Mucosa of stomach (tissue), 1 donor: Measurements from ENCODE around the gene IRX1.

ENCODE experiments used
- H3K27me3 ChIP-seq: one replicate; pipeline ENCODE4 v1.7.0; 2013; ENCODE audit warnings: mild to moderate bottlenecking, low read length; ENCODE audit not compliant: control insufficient read depth, insufficient read depth
- H3K36me3 ChIP-seq: one replicate; pipeline ENCODE4 v1.7.0; 2013; ENCODE audit warnings: low read length; ENCODE audit not compliant: control insufficient read depth, insufficient read depth
- H3K4me1 ChIP-seq: one replicate; pipeline ENCODE4 v1.7.0; 2013; ENCODE audit warnings: mild to moderate bottlenecking, low read length; ENCODE audit not compliant: control insufficient read depth, insufficient read depth
- H3K4me3 ChIP-seq: one replicate; pipeline ENCODE4 v1.7.0; 2013; ENCODE audit warnings: low read length
- H3K9ac ChIP-seq: one replicate; pipeline ENCODE4 v1.7.0; 2013; ENCODE audit warnings: mild to moderate bottlenecking, low read length, moderate library complexity
- H3K9me3 ChIP-seq: one replicate; pipeline ENCODE4 v1.7.0; 2013; ENCODE audit warnings: mild to moderate bottlenecking, low read length, moderate library complexity; ENCODE audit not compliant: control insufficient read depth
- donor health status: Pancreatic carcinoma.

Gene IRX1

GRCh38 chr5:3604501-3604900 lies 8.9 kb downstream of the IRX1 start:
- H3K4me1 ChIP-seq = no peaks in the 10 kb centered on the region
- peaks cover 53% of the 10 kb centered on the region for H3K27me3 ChIP-seq
- H3K9me3 ChIP-seq = no peaks in the 10 kb centered on the region
- no peak overlapping the region for H3K9ac ChIP-seq
- H3K4me3 ChIP-seq = no peak overlapping the region
- no peaks in the 10 kb centered on the region for H3K36me3 ChIP-seq

GRCh38 chr5:3605298-3606010 lies 9.8 kb downstream of the IRX1 start:
- Histone ChIP-seq H3K9ac (no peak overlapping the region), H3K36me3 (no peaks in the 10 kb centered on the region), H3K27me3 (peaks cover 44% of the 10 kb centered on the region), H3K9me3 (no peaks in the 10 kb centered on the region), H3K4me3 (no peak overlapping the region), H3K4me1 (no peaks in the 10 kb centered on the region)

GRCh38 chr5:3606121-3606831 lies 10.6 kb downstream of the IRX1 start:
- Histone ChIP-seq H3K27me3 (peaks cover 36% of the 10 kb centered on the region), H3K9ac (no peak overlapping the region), H3K36me3 (no peaks in the 10 kb centered on the region), H3K4me1 (no peaks in the 10 kb centered on the region), H3K4me3 (no peak overlapping the region), H3K9me3 (no peaks in the 10 kb centered on the region)

- peaks cover 22% of the 10 kb centered on the region for H3K27me3 ChIP-seq
- H3K9ac ChIP-seq = no peak overlapping the region
- no peaks in the 10 kb centered on the region for H3K4me1 ChIP-seq
- no peaks in the 10 kb centered on the region for H3K9me3 ChIP-seq
- no peaks in the 10 kb centered on the region for H3K36me3 ChIP-seq
- no peak overlapping the region for H3K4me3 ChIP-seq
These were observed 12.0 kb downstream of the IRX1 start for GRCh38 chr5:3607541-3608181.

GRCh38 chr5:3609120-3609681 lies 13.6 kb downstream of the IRX1 start:
- Histone ChIP-seq H3K4me1 (no peaks in the 10 kb centered on the region), H3K4me3 (no peak overlapping the region), H3K27me3 (peaks cover 12% of the 10 kb centered on the region), H3K36me3 (no peaks in the 10 kb centered on the region), H3K9ac (no peak overlapping the region), H3K9me3 (no peaks in the 10 kb centered on the region)

- no peaks in the 10 kb centered on the region for H3K9me3 ChIP-seq
- H3K27me3 ChIP-seq = no peaks in the 10 kb centered on the region
- no peak overlapping the region for H3K9ac ChIP-seq
- no peaks in the 10 kb centered on the region for H3K4me1 ChIP-seq
- H3K36me3 ChIP-seq = no peaks in the 10 kb centered on the region
- no peak overlapping the region for H3K4me3 ChIP-seq
These were observed 17.0 kb downstream of the IRX1 start for GRCh38 chr5:3612591-3613042.

GRCh38 chr5:3613726-3614125 lies 18.1 kb downstream of the IRX1 start:
- Histone ChIP-seq H3K9me3 (no peaks in the 10 kb centered on the region), H3K36me3 (no peaks in the 10 kb centered on the region), H3K4me1 (no peaks in the 10 kb centered on the region), H3K27me3 (no peaks in the 10 kb centered on the region), H3K4me3 (no peak overlapping the region), H3K9ac (no peak overlapping the region)

- no peak overlapping the region for H3K4me3 ChIP-seq
- no peaks in the 10 kb centered on the region for H3K4me1 ChIP-seq
- H3K9me3 ChIP-seq = no peaks in the 10 kb centered on the region
- no peaks in the 10 kb centered on the region for H3K36me3 ChIP-seq
- H3K9ac ChIP-seq = no peak overlapping the region
- H3K27me3 ChIP-seq = no peaks in the 10 kb centered on the region
These were observed 19.6 kb downstream of the IRX1 start for GRCh38 chr5:3615217-3615616.

- H3K4me1 ChIP-seq = no peaks in the 10 kb centered on the region
These were observed 20.2 kb downstream of the IRX1 start for GRCh38 chr5:3615829-3616228.

GRCh38 chr5:3619579-3619978 lies 23.9 kb downstream of the IRX1 start:
- no peaks in the 10 kb centered on the region for H3K27me3 ChIP-seq
- no peak overlapping the region for H3K9ac ChIP-seq
- H3K4me1 ChIP-seq = no peaks in the 10 kb centered on the region
- H3K36me3 ChIP-seq = no peaks in the 10 kb centered on the region
- no peaks in the 10 kb centered on the region for H3K9me3 ChIP-seq
- no peak overlapping the region for H3K4me3 ChIP-seq

More at GRCh38 chr5:3615829-3616228, 20.2 kb downstream of the IRX1 start:
- H3K9me3 ChIP-seq = no peaks in the 10 kb centered on the region
- H3K9ac ChIP-seq = no peak overlapping the region
- H3K27me3 ChIP-seq = no peaks in the 10 kb centered on the region
- H3K36me3 ChIP-seq = no peaks in the 10 kb centered on the region
- H3K4me3 ChIP-seq = no peak overlapping the region

- no peaks in the 10 kb centered on the region for H3K27me3 ChIP-seq
- H3K4me1 ChIP-seq = no peaks in the 10 kb centered on the region
These were observed 27.3 kb downstream of the IRX1 start for GRCh38 chr5:3622961-3623360.

GRCh38 chr5:3625626-3626025 lies 30.0 kb downstream of the IRX1 start:
- no peaks in the 10 kb centered on the region for H3K4me1 ChIP-seq
- H3K27me3 ChIP-seq = no peaks in the 10 kb centered on the region
- no peak overlapping the region for H3K9ac ChIP-seq
- H3K9me3 ChIP-seq = no peaks in the 10 kb centered on the region
- no peak overlapping the region for H3K4me3 ChIP-seq
- H3K36me3 ChIP-seq = no peaks in the 10 kb centered on the region

More at GRCh38 chr5:3622961-3623360, 27.3 kb downstream of the IRX1 start:
- Histone ChIP-seq H3K9ac (no peak overlapping the region), H3K4me3 (no peak overlapping the region), H3K9me3 (no peaks in the 10 kb centered on the region), H3K36me3 (no peaks in the 10 kb centered on the region)
